ENCODE measurements around the gene NBPF20.
"Not testable (repeated sequence)": the region's sequence is repeated elsewhere in the genome, so short reads cannot be mapped to it uniquely, and the experiment has no call there.

GRCh38 chr1:145452506-145452905 is 27.1 kb upstream of the NBPF20 start:
- TF ChIP-seq CTCF, EP300, POLR2AphosphoS5 (IDR thresholded peaks at IDR 0.05): not testable (repeated sequence)
